Right renal cortex interstitium (tissue), 3 donors: ENCODE data around the gene ATG9A. TPM values are rescaled to one million over a fixed set of nuclear protein-coding genes. Genes with fewer than 3 reads are reported as not detected.

Experiments used
- DNase-seq, 3 donors: peaks; one replicate each; pipeline ENCODE4 v3.0.0-alpha.2; 2013; ENCODE audit warnings: low read depth in 3 of 3, low spot score in 2 of 3
- polyA plus RNA-seq, 3 donors: library from polyadenylated mRNA; unstranded; fragments of 120-200 nt; gene quantifications; one replicate each; pipeline ENCODE4 v1.2.1, GENCODE V29; 2013; ENCODE audit not compliant: insufficient read length in 3 of 3

ATG9A gene
- polyA plus RNA-seq, 3 donors: 43.8 to 51.1 (median 46.8) TPM

DNA sequence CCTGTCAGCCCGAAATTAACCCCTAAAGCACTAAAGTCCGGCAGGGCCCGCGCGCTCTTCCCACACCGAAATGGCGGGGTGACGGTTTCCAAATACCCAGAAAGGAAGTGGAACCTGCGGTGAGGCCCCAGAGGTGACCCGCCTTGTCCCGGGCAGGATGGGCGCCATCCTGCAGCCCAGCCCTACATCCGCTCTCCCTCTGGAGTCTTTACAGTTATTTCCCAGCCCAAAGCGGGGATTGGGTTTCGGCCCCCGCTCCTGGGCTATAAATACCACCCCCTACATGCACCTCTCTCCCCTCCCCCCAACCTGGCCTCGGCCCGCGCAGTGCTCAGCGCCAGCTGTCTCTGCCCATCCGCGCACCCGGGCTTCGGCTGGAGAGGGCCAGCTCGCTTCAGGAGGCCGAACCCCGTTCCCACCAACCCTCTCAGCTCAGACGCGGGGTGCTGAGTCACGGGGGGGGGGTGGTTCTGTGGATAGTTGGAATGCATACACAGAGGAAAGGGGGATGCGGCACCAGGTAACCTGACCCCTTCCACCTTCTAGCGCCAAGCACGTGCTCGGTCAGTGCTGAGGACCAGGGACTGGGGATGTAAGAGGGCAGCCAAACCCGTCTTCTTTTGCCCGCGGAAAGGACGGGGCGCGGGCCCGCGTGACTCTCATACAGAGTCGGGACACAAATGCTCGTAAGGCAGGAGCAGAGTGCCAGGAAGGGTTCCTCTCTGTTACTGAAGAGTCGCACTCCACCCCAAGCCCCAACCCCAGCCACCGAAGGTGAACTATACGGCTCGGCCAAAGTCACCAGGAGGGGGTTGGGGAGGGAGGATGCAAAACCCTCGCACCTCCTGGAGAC is 23.7 kb upstream of the ATG9A start, which contains the start of gene TUBA4B:
TSS of gene TUBA4B (plus strand) at position 344 of the 853 bp plus-strand sequence. CDS start at position 509, 165 bp downstream.
- no peak for DNase-seq

DNA sequence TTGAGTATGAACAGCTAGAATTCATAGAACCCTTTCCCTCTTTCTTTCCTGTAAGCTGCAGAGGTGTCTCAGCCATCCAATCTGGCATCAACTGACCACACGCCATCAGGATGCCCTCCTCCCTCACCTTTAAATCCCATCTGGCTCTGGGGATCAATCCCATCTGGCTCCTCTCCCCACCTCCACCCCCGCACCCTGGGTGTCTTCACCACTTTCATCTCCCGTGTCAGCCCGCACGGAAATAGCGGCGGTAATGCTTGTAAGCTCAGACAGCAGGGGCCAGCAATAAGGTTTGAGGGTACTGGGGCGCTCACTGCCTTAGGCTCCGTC is 23.1 kb upstream of the ATG9A start:
- DNase-seq: no peak

DNA sequence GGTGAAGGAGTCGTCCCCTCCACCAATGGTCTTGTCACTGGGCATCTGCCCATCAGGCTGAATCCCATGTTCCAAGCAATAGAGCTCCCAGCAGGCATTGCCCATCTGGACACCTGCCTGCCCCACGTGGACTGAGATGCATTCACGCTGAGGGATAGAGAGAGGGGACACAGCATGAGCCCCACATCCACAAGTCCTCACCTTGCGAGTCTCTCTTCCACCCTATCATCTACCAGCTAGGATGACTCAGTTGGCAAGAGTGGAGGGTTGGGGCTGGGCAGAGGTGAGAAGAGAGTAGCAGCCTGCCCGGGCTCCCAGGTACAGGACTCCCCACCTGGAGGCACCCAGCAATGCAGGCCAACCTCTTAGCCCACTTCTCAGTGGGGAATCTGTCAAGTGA is 22.6 kb upstream of the ATG9A start:
- DNase-seq: no peak

DNA sequence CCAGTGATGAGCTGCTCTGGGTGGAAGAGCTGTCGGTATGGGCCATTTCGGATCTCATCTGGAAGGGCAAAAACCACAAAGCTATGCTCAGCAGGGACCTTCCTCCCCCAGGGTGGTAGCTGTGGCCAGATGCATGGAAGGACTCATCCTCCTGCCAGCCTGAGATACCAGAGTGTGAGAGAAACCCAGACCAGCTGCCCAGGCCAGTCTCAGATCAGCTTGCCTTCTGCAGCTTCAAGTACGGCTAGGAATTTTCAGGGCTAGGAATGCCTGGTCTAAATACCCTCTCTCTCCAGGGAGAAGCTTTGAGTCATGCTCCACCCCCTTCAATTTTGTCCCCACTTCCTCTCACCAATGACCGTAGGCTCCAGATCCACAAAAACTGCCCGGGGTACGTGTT is 22.2 kb upstream of the ATG9A start:
- DNase-seq: no peak

DNA sequence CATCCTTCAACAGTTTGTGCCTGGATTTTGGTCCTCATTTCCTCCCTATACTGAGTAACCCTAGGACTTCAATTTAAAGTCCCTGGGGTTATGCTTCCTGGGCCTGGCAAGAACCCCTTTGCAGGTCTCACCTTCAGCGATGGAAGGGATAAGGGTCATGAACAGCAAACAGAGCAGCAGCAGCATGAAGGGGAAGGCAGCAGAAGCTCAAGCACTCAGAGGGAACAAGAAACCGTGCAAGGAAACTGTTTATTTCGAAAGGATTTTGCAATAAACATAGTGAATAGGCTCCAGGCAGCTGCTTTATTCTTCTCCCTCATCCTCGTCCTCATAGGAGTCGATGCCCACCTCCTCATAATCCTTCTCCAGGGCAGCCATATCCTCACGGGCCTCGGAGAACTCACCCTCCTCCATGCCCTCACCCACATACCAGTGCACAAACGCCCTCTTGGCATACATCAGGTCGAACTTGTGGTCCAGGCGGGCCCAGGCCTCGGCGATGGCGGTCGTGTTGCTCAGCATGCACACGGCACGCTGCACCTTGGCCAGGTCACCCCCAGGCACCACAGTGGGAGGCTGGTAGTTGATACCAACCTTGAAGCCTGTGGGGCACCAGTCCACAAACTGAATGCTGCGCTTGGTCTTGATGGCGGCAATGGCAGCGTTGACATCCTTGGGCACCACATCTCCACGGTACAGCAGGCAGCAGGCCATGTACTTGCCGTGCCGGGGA is 20.8 kb upstream of the ATG9A start:
- no peak for DNase-seq

DNA sequence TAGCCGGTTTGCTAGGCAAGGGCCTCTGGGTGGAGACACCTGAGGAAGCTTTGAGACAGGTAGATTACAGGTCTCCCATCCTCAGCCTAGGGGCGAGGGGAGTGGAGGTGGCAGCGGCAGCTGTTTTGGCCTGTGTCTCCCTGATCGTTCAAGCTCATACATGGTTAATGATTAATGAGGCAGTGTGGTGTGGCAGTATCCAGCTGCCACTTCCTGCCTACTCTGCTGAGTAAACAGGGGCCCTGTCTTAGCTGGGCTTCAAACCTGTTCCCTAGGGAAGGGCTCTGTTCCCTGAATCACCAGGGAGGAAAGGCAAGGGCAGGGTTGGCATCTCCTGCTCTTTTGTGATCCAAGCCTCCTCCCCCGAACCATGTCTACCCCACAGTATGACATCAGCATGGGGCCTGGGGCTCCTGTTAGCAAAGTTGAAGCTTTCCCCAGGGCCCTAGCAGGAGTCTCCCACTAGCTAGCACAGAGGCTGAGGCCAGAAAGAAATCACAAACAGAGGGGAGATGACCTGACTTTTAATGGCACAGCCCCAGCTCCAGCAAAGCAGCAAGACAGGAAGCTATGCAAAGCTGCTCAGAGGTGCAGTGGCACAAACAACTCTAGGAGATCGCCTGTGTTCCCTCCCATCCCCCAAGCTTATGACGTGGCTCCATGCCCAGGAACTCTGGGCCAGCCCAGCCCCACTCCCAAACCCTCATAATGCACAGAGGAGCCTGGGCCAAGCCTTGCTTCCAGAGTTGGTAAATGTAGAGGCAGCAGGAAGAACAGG is 20.0 kb upstream of the ATG9A start:
- no peak for DNase-seq

DNA sequence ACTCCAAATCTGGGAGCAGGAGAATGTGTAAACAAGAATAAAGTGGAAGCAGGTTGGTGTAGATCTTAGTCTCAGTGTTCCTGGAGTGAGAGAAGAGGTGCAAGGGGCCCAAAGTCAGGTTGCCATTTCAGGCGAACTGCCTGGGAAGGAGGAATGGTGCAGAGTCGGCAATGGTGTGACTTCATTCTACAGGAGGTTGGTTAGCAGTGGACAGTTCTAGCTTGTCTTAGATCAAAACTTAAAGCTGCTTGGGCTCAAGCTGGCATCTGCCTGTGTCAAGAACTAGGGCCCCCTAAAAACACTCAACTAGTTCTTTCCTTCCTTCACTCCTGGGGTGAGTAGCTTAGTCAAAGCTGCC is 19.4 kb upstream of the ATG9A start:
- DNase-seq: no peak

DNA sequence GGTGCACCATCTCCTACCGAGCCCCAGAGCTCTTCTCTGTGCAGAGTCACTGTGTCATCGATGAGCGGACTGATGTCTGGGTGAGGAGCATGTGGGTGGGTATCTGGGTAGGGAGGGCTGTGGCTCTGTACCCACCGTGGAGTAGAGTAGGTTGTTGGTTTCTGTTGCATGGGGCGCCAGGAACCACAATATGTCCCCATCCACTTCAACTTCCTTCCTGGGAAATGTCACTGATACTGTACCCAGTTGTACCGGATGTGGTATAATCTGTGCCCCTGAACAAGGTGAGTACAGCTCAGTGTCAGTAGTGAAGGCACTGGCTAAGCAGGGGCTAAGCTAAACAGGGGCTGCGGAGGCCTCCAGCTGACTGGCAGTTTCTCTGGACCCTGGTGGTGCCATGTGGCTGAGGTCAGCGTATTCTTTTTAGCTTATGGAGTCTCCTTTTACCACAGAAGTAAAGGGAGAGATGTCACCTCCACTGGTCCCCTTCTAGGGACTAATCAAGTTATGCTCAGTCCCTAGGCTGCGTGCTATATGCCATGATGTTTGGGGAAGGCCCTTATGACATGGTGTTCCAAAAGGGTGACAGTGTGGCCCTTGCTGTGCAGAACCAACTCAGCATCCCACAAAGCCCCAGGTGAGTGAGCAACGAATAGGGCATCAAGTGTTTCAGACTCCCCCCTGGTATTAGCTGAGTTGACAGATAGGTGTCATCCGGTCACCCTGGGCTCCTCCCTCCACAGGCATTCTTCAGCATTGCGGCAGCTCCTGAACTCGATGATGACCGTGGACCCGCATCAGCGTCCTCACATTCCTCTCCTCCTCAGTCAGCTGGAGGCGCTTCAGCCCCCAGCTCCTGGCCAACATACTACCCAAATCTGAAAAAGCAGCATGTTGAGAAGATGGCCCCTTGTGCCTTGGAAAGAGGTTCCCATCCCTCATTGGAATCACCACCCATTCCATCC is 18.5 kb upstream of the ATG9A start:
- no peak for DNase-seq

DNA sequence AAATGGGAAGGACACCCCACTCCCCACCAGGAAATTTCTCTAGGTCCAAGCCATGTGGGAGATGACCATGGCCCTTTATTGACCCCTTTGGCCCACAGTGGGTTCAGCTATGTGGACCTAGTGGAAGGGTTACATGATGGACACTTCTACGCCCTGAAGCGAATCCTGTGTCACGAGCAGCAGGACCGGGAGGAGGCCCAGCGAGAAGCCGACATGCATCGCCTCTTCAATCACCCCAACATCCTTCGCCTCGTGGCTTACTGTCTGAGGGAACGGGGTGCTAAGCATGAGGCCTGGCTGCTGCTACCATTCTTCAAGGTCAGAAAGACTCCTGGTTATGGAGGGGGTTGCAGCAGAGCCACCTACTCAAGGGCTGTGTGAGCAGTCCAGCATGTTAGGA is 17.1 kb upstream of the ATG9A start:
- DNase-seq: no peak

DNA sequence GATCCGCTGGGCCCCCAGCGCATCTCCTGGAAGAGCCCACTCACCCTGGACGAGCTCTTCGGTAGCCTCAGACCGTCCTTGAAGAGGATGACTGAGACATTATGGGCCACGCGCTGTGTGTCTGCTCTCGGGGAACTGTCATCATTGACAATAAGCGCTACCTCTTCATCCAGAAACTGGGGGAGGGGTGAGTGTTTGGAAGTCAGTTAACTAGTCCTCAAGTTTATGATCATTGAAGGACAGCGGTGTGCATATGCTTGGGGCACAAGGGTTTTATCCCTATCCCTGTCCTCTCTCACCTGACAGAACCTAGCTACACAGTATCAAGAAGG is 16.4 kb upstream of the ATG9A start:
- DNase-seq: no peak

DNA sequence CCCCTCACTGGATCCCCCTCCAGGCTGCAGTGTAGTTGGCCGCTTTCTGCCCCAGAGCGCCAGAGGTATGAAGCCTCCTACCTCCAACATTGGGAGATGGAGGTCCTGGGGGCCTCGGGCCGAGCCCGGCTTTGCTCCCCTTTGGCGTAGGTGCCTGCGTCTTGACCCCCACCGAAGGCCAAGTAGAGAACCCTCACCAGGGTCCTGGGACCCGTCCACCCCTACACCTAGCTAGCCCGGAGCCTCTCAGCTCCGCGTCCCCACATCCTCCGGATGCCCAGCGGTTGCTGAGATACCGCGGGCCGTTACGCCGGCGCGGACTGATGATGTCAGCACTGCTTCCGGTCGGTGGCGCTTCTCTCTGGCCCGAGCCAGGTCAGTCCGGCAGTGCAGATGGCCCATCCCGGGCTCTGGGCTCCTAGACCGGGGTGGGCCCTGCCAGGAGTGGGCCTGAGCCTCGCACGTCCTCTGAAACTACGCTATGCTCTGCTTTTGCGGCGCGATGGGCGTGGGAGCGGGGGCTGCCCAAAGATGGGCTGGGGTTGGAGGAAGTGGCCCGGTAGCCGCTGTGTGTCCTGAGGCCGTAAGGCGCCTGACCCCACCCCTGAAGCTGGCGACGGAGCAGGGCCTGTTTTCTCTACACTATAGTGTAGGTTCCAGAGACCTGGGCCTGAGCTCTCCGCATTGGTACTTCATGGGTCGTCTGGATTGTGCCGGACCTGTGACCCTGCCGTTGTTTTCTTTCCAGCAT is 15.9 kb upstream of the ATG9A start, which contains the start of the genes GLB1L and STK16:
TSS of gene GLB1L (minus strand) at position 297 of the 751 bp plus-strand sequence. CDS start 1,871 bp downstream, outside the sequence.
TSS of gene STK16 (plus strand) at position 332 of the 751 bp plus-strand sequence. CDS start 521 bp downstream, outside the sequence.
- DNase-seq: peak; percentile 88 to 91 (median 90)

DNA sequence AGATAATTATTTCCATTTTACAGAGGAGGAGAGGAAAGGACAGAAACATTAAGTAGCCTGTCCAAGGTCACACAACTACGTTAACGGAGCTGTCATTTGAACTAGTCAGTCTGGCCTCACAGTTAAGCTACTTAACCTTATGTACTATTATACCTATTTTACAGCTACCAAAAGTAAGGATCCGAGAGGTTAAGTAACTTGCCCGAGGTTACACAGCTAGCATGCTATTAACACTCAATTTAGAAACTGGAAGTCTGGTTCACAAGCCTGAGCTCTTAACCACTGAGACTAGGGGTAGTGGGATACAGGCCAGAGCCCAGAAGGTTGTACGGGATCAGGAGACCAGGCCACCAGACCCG is 15.3 kb upstream of the ATG9A start:
- no peak for DNase-seq

DNA sequence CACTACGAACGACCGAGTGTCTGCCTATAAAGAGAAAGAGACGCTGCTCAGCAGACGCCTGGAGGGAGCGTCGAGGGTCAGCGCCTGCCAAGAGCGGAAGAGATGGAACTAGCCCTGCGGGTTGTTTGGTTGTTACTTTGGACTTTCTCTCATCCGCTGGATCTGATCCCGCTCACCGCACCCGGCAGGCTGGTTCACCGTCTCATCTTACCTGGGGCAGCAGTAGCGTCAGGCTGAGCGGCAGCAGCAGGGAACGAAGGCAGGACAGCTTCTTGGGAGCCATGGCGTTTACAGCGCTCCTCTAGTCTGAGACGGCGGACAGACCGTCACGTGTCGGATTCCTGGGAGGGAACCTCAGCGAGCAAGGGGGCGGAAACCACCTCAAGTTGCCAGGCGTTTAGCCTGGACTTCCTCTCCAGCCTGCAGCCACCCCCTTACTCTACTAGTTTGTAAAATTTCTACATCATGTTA is 13.9 kb upstream of the ATG9A start:
- no peak for DNase-seq

DNA sequence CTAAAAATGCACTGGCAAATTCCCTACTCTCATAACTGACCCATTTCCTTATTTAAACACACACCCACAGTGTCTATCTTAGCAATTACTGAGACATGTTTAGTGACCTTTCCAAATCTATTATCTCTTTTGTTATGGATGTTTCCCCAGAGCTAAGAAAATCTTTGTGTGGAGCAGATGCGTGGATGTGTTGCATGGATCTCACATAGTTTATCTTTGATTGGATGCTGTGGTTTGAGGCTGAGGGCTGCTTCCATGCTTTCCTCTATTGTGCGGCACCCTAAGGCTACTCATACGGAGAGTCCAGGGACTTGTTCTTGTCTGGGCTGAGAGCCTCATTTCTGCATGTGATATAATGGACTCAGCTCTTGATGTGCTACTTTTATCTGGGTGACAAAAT is 4.9 kb upstream of the ATG9A start:
- DNase-seq: no peak

DNA sequence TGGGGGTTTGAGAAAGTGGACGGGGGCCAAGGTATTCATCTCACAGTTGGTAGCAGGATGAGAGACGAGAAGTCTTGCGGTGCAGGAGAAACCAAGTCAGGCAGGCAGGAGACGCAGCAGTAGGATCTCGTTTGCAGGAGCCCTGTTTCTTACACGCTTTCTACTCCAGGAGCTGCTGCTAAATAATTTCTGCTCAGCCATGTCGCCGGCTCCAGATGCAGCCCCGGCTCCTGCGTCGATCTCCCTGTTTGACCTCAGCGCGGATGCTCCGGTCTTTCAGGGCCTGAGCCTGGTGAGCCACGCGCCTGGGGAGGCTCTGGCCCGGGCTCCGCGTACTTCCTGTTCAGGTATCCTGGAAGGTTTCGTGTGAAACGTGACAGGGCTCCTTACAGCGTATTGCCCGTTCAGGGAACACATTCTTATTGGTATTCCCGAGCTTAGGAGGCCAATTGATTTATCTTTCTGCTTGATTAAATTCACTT is 664 bp upstream of the ATG9A start:
- no peak for DNase-seq

DNA sequence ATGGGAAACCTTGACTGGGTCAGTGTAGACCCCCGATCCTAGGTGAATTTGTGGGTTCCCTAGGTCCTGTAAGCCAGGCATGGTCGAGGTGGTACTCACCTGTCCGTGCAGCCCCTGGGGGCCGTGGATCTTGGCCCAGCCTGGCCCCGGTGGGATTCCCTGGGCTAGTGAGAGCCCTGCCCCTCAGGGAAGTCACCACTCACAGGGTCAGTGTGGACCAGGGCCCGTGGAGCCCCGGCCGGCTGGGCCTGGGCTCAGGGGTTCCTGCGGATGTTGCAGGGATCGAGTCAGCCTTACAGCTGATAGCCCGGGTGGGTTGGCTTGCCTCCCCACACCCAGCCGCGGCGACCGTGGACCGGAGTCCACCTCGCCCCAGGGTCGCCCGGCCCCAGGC is 528 bp downstream of the ATG9A start:
- no peak for DNase-seq

DNA sequence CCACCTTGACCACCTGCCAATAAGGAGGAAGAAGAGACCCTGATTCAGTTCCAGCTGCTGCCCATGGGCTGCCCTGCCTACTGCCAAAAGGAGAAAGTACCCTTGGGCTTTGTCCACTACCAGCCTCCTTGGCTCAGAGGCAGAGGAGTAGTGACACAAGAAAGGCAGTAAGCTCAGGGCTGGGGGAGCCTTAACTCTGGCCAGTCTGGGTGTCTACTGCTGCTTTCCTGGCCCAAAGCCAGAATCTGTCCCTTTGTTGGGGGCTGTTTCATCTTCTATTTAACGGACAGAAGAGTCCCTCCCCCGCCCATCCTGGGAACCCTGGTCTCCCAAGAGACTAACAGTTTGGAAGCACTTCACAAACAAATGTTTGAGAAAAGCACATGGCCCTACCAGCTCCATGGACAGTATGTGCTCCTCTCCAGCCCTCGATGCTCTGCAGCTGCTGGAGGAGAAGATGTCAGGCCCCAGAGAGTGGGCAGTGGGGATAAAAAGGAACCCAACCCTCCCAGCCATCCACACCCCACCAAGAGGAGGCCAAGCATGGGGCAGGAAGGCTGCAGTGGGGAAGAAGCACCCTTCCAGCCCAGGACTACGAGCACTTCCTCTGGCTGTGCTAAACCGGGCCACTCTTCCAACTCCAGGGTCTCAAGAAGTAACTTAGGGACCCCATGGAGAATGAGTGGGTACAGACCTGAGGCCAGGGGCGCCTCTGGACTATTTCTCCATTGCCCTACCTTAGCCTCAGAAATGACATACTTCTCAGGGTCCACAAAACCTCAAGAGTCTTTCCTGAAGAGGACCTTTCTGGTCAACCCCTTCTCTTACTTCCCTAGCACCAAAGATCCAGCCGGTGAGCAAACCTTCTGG is 1.2 kb downstream of the ATG9A start:
- DNase-seq: no peak

DNA sequence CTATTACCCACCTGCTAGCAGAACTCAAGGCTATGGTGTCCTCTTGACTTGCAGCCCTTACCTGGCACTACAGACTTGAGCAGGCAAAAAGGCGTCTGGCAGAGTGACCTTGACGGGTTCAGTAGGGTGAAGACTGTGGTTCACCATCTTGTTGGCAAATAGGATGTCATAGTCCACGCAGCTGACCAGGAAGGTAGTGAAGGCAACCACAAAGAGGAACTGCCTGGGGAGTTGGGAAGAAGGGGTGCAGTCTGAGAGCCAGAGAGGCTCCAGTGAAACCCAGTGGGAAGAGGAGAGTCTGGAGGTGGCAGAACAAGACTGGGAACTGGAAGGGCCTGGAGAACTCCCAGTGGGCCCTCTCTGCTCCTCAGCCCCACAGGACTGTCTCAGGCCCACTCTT is 4.1 kb downstream of the ATG9A start:
- no peak for DNase-seq
